ENCODE data around the gene OR5AC2. TPM values are rescaled to one million over a fixed set of nuclear protein-coding genes. Genes with fewer than 3 reads are reported as not detected.

OR5AC2 gene
- not detected for total RNA-seq
- long read RNA-seq, result 0 reads

GRCh38 chr3:98086873-98087272, at the start of gene OR5AC2:
OR5AC2 (plus strand) TSS chr3:98087173; CDS start chr3:98087173, 0 bp downstream.
- ATAC-seq (no peak), DNase-seq (no peak)
- intact Hi-C loops (cut with DNase I), result no loop called here

GRCh38 chr3:98038286-98038685, 48.7 kb upstream of the OR5AC2 start:
- intact Hi-C loops (cut with DNase I), result loop anchor here in 1 of 2 donors (5.0 kb wide), 1 partner anchor 289 kb away; no protein-coding TSS in a partner anchor
- ATAC-seq (no peak), DNase-seq (no peak)

- intact Hi-C loops (cut with DNase I), result loop anchor here in 1 of 2 donors (5.0 kb wide), 1 partner anchor 288 kb away; no protein-coding TSS in a partner anchor
Measured at GRCh38 chr3:98038876-98039275, 48.1 kb upstream of the OR5AC2 start.

GRCh38 chr3:98039322-98040024, 47.5 kb upstream of the OR5AC2 start:
- peak; percentile 57 for DNase-seq
- intact Hi-C loops (cut with DNase I), result loop anchor here in 1 of 2 donors (5.0 kb wide), 1 partner anchor 288 kb away; no protein-coding TSS in a partner anchor

More at GRCh38 chr3:98038876-98039275, 48.1 kb upstream of the OR5AC2 start:
- no peak for ATAC-seq
- no peak for DNase-seq

GRCh38 chr3:98041350-98041749, 45.6 kb upstream of the OR5AC2 start:
- intact Hi-C loops (cut with DNase I), result no loop called here
- no peak for ATAC-seq
- no peak for DNase-seq

More at GRCh38 chr3:98039322-98040024, 47.5 kb upstream of the OR5AC2 start:
- ATAC-seq, result peak; percentile 87 to 89

- ATAC-seq (no peak), DNase-seq (no peak)
- intact Hi-C loops (cut with DNase I), result no loop called here
Measured at GRCh38 chr3:98048586-98048985, 38.4 kb upstream of the OR5AC2 start.

- no peak for ATAC-seq
- DNase-seq, result no peak
- intact Hi-C loops (cut with DNase I), result no loop called here
Measured at GRCh38 chr3:98049271-98049670, 37.7 kb upstream of the OR5AC2 start.

- ATAC-seq (no peak), DNase-seq (no peak)
- intact Hi-C loops (cut with DNase I), result no loop called here
Measured at GRCh38 chr3:98056035-98056434, 30.9 kb upstream of the OR5AC2 start.

- ATAC-seq, result no peak
Measured at GRCh38 chr3:98057631-98058030, 29.3 kb upstream of the OR5AC2 start.

GRCh38 chr3:98058244-98058960, 28.6 kb upstream of the OR5AC2 start:
- no peak for DNase-seq
- ATAC-seq, result no peak
- intact Hi-C loops (cut with DNase I), result no loop called here

More at GRCh38 chr3:98057631-98058030, 29.3 kb upstream of the OR5AC2 start:
- DNase-seq, result no peak
- intact Hi-C loops (cut with DNase I), result no loop called here

GRCh38 chr3:98068824-98069223, 18.1 kb upstream of the OR5AC2 start:
- ATAC-seq (no peak), DNase-seq (no peak)
- intact Hi-C loops (cut with DNase I), result no loop called here

- ATAC-seq, result no peak
- intact Hi-C loops (cut with DNase I), result no loop called here
- DNase-seq, result no peak
Measured at GRCh38 chr3:98070840-98071239, 16.1 kb upstream of the OR5AC2 start.

GRCh38 chr3:98073486-98073885, 13.5 kb upstream of the OR5AC2 start:
- DNase-seq (no peak), ATAC-seq (no peak)
- intact Hi-C loops (cut with DNase I), result no loop called here

GRCh38 chr3:98095882-98096281, 8.9 kb downstream of the OR5AC2 start:
- DNase-seq (no peak), ATAC-seq (no peak)
- intact Hi-C loops (cut with DNase I), result no loop called here

GRCh38 chr3:98099848-98100247, 12.9 kb downstream of the OR5AC2 start:
- intact Hi-C loops (cut with DNase I), result no loop called here
- no peak for DNase-seq
- no peak for ATAC-seq

- no peak for ATAC-seq
- intact Hi-C loops (cut with DNase I), result no loop called here
- DNase-seq, result no peak
Measured at GRCh38 chr3:98108162-98108561, 21.2 kb downstream of the OR5AC2 start.

- intact Hi-C loops (cut with DNase I), result no loop called here
- no peak for ATAC-seq
- DNase-seq, result no peak
Measured at GRCh38 chr3:98109807-98110549, 23.0 kb downstream of the OR5AC2 start.

GRCh38 chr3:98110550-98110908, 23.6 kb downstream of the OR5AC2 start:
- ATAC-seq, result no peak
- intact Hi-C loops (cut with DNase I), result no loop called here
- no peak for DNase-seq

GRCh38 chr3:98114264-98114663, 27.3 kb downstream of the OR5AC2 start:
- ATAC-seq (no peak), DNase-seq (no peak)
- intact Hi-C loops (cut with DNase I), result no loop called here

- DNase-seq, result no peak
- intact Hi-C loops (cut with DNase I), result no loop called here
- no peak for ATAC-seq
Measured at GRCh38 chr3:98115717-98116116, 28.7 kb downstream of the OR5AC2 start.
